Putamen (tissue), 1 donor: ENCODE measurements around the gene CFAP97D1.
"Not testable (repeated sequence)": the region's sequence is repeated elsewhere in the genome, so short reads cannot be mapped to it uniquely, and the experiment has no call there.

Source experiments
- DNase-seq: peaks from one replicate; pipeline ENCODE4 v3.0.0-alpha.2; 2016; ENCODE audit warnings: low spot score

Gene CFAP97D1

GRCh38 chr17:43798024-43798423 lies 17.8 kb downstream of the CFAP97D1 start:
- DNase-seq, result not testable (repeated sequence)

- no peak for DNase-seq
Measured at GRCh38 chr17:43799047-43799446, 18.8 kb downstream of the CFAP97D1 start.

DNA sequence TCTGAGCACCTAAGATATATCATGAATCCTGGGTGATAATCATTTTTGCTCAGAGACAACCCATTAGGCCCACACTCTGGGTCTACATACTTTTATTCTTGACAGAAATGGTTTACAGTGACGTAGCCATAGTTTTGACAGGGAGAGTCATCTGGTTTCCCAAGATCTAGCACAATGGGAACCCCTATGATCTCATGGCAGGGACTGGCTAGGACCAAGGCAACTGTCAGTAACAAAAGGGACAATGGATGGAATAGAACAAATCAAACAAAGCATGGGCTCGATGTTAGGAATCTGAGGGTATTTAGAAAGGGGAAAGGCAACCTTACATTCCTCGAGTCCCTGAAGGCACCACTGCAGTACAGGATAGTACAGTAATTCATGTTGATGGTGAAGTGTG lies 20.5 kb downstream of the CFAP97D1 start:
- DNase-seq, result peak; percentile 45

DNA sequence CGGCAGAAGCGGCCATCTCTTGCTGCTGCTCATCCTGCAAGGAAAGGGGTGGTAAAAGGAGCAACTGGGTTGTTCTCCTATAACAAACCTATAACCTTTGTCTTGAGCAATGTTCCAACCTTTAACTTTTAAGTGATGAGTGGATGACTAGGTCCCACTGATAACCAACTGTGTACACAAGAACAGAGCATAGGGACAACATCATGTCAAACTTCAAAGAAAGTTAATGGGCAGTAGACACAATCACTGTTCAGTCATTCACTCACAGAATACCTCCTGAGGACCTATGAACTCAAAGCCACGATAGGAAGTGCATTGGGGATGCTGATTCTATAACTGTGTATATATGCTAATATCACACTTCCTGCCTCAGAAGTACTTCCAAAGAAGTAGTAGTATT lies 21.6 kb downstream of the CFAP97D1 start:
- DNase-seq, result no peak

- no peak for DNase-seq
Measured at GRCh38 chr17:43803758-43804157, 23.5 kb downstream of the CFAP97D1 start.

- DNase-seq, result no peak
Measured at GRCh38 chr17:43805117-43805516, 24.9 kb downstream of the CFAP97D1 start.

DNA sequence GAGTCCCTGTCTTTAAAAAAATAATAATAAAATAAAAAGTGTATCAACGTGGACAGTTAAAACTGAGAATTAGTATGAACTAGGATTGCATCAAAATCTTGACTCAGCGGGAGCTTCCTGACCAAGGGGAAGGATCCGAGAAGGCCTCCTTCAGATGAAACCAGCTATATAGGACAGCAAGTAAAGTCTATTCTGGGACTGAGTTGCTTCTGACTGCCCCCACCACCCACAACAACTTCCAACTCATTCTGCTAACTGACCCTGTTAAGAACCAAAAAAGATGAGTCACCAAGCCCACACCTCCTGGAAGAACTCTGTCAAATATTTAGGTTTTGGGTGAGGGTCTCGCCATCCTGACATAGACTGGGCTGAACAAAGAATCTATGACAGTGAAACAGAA lies 27.8 kb downstream of the CFAP97D1 start:
- no peak for DNase-seq

DNA sequence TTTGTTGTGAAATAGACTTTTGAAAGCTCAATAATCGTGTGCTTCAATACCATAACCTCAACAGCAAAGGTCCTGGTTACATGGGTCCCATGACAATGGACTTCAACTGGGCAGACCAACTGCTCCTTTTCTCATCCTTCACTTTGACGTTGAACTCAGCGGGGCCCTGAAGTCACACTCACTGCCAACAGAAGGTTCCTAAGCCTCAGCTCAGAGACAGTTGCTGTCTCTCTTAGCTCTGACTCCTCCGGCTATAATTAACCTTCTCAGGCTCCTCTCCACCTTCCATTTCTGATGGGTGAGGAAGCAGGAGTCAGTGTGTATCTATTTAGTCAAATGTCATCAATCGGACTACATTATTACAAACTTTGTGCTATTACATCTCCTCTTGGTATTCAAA lies 28.9 kb downstream of the CFAP97D1 start:
- DNase-seq, result no peak

DNA sequence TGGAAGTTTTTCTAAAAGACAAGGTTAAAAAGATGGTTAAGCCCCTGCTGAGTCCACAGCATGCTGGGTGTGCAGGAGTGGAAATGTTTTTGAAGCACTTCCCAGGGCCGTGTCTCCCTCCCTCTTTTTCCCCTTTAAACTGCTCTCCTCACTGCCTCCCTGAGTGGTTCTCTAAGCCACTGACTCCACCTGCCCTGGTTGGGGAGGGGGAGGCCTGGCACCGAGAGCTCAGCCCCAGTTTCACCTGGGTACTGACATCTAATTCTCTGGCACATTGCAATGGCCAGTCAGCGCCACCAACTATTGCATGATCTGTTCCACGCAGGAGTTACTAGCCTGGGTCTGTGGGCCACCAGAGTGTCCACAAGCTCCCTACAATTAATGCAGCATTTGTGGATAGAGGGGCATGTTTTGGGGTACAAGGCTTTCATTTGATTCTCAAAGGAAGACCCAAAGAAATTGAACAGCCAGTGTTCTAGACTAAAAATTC lies 30.0 kb downstream of the CFAP97D1 start:
- no peak for DNase-seq

- DNase-seq, result no peak
Measured at GRCh38 chr17:43810823-43811222, 30.6 kb downstream of the CFAP97D1 start.

DNA sequence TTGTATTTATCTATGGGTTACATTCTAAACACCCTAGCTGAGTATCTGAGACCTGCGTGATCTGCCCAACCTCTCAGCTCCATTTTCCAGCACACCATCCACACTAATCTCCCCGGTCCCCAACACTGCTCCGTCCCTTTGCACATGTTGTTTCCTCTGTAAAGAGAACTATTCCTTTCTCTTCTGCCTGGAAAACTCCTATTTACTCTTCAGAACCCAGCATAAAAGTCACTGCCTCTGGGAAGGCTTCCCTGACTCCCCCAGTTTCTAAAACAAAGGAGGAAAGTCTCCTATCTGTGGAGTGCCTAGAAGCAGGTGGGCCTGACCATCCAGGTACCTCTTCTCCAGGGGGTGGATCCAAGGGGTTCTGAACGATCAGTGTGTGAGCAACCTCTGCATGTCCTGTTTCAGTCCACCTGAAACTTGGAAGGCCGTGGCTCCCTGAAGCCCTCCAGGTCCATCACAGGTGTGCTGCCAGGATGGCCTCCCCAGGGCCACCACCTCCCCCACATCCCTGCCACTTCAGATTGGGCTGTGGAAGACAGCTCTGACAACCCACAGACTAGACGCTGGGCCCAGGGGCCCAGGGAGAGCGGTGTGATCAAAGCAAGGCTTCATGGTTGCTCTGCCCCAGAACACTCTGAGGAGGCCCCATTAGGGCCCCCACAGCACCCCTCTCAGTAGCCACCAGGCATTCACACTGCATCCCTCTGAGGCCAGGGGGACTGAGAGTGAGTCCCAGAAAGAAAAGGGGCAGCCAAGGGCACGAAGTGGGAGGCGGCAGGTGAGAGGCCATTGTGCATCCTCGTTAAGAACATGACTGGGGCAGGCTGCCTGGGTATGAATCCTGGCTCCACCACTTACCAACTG lies 32.4 kb downstream of the CFAP97D1 start:
- DNase-seq, result no peak

- DNase-seq, result no peak
Measured at GRCh38 chr17:43813386-43813785, 33.2 kb downstream of the CFAP97D1 start.

DNA sequence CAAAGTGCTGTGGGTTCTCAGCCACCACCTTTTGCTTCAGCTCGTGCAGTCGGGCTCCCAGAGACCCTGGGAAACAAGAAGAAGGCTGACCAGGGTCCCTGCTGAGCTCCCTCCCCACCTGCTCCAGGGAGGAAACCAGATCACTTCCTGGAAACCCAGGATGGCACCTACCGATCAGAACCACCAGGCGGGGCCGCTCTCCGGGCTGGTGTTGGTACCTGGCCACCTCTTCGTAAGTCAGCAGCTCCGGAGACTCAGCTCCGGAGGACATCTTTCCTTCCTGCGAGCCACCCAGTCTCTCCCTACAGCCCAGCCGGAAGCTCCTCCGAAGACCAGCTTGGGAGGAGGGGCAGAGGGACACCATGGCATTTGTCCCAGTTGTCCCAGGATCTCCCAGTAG lies 33.8 kb downstream of the CFAP97D1 start:
- no peak for DNase-seq

- DNase-seq, result no peak
Measured at GRCh38 chr17:43814714-43815113, 34.5 kb downstream of the CFAP97D1 start.

DNA sequence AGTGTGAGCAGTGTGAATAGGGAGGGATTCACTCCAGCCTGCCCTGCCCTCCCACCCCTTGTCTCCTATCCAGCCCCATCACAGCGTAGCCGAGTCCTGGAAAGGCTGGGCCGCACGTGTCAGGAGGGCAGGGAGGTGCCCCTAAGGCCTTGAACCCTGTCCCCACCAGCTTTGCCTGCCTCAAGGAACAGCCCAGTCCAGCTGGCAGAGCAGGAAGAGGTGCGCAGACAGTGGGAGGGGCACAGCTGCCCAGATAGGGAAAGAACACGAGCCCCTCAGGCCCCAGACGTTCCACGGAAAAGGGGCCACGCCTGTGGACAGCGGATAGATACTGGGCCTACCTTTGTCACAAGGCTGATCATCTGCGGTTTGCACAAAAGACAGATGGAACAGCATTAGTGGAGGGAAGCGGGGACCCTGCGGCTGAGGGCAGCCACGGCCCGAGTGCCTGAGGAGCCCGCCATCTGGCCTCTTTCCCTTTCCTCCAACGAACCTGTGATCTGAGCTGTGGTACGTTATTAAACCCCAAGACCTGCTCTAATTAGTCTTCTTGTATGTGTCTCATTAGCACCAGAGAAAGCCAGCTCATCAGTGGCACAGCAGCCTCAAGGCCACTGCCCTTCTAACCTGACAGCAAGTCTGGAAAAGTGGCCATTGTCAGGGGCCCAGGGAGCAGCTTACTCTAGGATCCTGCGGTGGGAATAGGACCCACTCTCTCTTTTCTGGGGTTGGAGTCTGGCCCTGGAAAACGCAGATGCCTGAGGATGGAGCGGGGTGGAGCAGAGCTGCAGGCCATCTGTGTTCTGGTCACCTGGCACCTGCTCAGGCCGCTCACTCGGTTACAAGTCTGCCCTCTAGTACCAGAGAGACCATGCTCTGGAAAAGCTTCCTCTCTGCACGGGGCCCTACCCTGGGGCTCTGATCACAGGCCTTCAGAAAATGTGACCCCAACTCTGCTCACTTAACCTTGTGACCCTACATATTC lies 36.4 kb downstream of the CFAP97D1 start:
- DNase-seq, result no peak

DNA sequence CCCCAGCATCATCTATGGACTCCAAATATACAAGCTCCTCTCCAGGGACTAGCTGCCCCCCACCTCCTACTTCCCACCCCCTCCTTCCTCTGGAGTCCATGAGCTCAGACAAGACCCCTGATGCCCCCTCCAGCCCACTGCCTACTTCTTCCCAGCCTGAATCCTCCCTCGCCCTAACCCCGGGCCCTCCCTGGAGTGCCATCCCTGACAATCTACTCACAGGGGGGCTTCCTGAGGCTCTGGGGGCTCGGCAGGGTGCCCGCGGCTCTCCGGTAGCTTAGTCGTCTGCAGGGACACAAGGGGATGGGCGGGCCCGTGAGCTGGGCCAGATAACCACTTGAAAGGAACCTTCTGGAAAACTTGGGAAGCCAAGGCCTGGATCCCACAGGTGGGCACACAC lies 37.6 kb downstream of the CFAP97D1 start:
- no peak for DNase-seq

- DNase-seq, result no peak
Measured at GRCh38 chr17:43818966-43819365, 38.7 kb downstream of the CFAP97D1 start.

- DNase-seq, result no peak
Measured at GRCh38 chr17:43820759-43821158, 40.5 kb downstream of the CFAP97D1 start.

DNA sequence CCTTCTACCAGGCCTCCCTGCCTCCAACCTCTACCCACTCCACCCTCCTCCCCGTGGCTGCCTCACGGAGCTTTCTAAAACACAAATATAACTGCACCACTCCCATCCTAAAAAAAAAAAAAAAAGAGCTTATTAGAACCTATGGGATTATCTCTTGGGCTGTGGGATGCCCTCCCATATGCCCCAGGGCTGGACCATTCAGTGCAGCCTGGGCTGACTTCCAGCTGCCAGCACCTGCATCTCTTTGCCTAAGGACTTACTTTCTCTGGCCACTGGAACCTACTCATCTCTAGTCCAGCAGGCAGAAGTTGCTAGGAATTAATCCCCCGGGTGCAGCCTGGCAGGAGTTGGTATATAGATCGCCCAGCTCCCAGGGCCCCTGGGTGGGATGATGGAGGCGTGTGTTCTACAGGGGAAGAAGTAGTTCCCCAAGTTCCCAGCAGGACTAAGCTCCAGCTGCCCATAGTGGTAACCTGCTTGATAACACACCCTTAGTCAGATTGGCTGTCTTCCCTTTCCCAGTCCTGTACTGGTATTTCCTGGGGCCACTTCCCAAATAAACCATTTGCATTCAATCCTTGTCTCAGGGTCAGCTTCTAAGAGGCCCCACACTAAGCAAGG lies 42.4 kb downstream of the CFAP97D1 start:
- DNase-seq, result no peak

DNA sequence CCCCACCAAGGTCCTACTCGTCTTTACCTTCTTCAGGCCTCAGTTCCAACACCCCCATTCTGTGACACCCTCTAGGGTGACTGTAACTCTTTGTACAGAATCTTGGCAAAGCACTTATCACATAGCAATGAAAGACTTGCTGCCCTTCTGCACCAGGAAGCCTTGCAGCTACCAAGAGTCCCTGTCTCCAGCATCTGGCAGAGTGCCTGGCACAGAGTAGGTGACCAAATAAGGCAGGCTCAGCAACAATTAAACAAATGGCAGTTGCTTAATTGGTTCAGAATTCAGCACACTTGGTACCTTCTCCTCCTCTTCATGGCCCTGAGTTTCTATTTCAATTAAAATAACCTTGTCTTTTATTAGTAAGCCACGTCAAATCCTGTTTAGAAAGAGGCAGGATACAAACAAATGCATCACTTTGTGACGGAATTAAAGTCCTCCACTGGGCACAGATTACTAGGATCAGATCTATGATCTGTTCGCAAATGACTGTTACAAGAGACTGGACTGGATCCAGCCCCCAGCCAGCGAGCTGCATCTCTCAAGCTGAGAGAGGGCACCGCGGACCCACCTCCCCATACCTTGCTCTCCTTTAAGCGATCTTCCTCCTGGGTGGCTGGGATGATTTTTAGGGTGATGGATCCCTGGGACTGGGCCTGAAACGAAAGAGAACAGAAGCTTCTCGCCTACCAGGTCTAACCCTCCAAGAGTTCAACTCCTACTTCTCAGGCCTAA lies 43.3 kb downstream of the CFAP97D1 start:
- no peak for DNase-seq

- no peak for DNase-seq
Measured at GRCh38 chr17:43825567-43825966, 45.3 kb downstream of the CFAP97D1 start.

GRCh38 chr17:43826206-43826605 lies 46.0 kb downstream of the CFAP97D1 start:
- no peak for DNase-seq
